Uterus (tissue), 2 donors: ENCODE measurements around the gene HSF5.

Source experiments
- POLR2A ChIP-seq, 2 donors: fragments of 450-650 bp; IDR thresholded peaks; one replicate each; pipeline ENCODE4 v1.6.1; 2016; ENCODE audit warnings: antibody characterized with exemption in 2 of 2, mild to moderate bottlenecking in 1 of 2, moderate library complexity in 1 of 2
- TF ChIP-seq, protein P1 (sequence below), 4 experiments: fragments of 200-600 bp in 2 of 4; fragments of 450-650 bp in 2 of 4; sonication (generic) in 2 of 4; IDR thresholded peaks; one replicate each; pipeline ENCODE4 v1.5.1; 2016 to 2019; ENCODE audit warnings: antibody characterized with exemption in 4 of 4, mild to moderate bottlenecking in 2 of 4, moderate library complexity in 1 of 4

DNA sequence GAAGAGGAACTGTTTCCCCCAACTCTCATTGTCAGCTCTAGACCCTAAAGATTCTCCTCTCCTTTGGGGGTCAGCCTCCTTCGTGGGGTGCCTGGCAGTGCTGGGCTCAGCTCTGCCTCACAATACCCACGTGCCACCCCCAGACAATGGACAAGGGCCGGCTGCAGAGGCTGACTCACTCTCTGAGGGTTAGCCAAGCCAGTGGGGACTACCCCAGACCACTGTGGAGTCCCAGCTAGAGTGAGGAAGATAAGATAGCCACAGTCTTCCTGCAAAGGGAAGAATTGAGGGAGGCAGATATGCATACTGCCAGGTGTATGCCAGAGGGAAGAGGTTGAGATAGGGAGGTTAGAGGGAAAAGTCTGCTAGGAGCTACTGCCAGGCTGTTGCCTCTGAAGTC, 39.7 kb upstream of the HSF5 start:
- TF ChIP-seq, protein P1, sequence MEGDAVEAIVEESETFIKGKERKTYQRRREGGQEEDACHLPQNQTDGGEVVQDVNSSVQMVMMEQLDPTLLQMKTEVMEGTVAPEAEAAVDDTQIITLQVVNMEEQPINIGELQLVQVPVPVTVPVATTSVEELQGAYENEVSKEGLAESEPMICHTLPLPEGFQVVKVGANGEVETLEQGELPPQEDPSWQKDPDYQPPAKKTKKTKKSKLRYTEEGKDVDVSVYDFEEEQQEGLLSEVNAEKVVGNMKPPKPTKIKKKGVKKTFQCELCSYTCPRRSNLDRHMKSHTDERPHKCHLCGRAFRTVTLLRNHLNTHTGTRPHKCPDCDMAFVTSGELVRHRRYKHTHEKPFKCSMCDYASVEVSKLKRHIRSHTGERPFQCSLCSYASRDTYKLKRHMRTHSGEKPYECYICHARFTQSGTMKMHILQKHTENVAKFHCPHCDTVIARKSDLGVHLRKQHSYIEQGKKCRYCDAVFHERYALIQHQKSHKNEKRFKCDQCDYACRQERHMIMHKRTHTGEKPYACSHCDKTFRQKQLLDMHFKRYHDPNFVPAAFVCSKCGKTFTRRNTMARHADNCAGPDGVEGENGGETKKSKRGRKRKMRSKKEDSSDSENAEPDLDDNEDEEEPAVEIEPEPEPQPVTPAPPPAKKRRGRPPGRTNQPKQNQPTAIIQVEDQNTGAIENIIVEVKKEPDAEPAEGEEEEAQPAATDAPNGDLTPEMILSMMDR (IDR thresholded peaks at IDR 0.05) = no peak
- no peak for TF ChIP-seq POLR2A (IDR thresholded peaks at IDR 0.05)
